Measurements from ENCODE around the gene MIPOL1.

Gene MIPOL1

DNA sequence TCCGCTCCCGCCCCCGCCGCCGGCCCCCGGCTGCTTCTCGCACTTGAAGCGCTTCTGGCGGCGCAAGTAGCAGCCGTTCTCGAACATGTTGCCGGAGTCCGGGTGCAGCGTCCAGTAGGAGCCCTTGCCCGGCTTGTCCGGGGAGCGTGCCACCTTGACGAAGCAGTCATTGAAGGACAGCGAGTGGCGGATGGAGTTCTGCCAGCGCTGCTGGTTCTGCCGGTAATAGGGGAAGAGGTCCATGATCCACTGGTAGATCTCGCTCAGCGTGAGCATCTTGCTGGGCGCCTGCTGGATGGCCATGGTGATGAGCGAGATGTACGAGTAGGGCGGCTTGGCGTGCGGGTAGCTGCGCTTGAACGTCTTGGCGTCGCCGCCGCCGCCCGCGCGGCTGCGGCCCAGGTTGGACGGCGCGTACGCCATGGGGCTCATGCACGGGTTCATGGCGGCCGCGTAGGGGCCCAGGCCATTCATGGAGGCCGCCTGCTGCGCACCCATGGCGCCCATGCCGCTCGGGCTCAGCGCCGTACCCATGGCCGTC, 394.3 kb downstream of the MIPOL1 start:
- H3K27ac Mint-ChIP-seq, result no peak overlapping the region
- ATAC-seq (replicated peaks) (no peak), DNase-seq (no peak)
- H3K36me3 Mint-ChIP-seq (ENCODE audit: insufficient read depth), result no peaks in the 10 kb centered on the region
- H3K4me1 Mint-ChIP-seq (ENCODE audit: low read depth in 2 of 2), result peaks cover 0 to 6% of the 10 kb centered on the region in 2 donors
- H3K9me3 Mint-ChIP-seq, result peaks cover 4 to 10% of the 10 kb centered on the region in 2 donors
- no peak overlapping the region for H3K4me3 Mint-ChIP-seq
- H3K27me3 Mint-ChIP-seq, result peaks cover 68 to 83% of the 10 kb centered on the region in 2 donors

DNA sequence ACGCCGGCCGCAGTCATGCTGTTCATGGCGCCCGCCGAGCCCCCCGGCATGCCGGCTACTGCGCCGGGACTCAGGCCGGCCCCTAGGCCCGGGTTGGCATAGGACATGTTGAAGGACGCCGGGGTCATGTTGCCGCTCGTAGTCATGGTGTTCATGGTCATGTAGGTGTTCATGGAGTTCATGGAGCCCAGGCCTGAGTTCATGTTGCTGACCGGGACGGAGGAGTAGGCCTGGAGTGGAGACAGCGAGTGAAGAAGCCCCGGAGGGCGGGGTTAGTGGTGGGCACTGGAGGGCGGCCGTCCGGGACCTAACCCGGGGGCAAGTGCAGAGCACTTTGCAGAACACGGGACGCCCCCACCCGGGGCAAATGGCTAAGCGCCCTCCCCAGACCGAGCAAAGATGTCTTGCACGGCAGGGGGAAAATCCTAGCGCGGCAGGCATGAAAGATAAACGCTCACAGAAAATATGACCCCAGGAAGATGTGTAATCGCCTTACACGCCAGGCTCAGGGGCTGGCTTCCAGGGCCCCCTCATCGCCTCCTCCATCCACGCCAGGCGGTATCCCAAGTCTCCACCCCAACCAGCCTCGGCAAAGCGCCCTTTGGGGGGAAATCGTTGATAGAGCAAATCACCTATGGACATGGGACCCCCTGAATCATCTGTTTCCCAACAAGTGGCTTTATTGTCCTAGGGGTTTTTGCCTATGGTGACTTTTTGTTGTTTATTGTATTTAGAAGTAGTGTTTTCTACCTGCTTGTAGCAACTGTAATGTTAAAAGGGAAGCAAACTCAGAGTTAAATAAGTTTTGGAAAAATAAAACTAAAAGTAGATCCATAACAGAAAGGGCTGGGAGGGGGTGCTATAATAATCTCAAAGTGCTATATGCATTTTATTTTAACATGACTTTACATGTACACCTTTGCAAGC, 395.0 kb downstream of the MIPOL1 start:
- ATAC-seq (replicated peaks), result no peak
- Mint-ChIP-seq H3K27me3 (peaks cover 68 to 85% of the 10 kb centered on the region in 2 donors), H3K4me1 (ENCODE audit: low read depth in 2 of 2) (peaks cover 0 to 6% of the 10 kb centered on the region in 2 donors), H3K9me3 (peaks cover 4 to 10% of the 10 kb centered on the region in 2 donors), H3K4me3 (no peak overlapping the region), H3K36me3 (ENCODE audit: insufficient read depth) (no peaks in the 10 kb centered on the region), H3K27ac (no peak overlapping the region)
- DNase-seq, result no peak

DNA sequence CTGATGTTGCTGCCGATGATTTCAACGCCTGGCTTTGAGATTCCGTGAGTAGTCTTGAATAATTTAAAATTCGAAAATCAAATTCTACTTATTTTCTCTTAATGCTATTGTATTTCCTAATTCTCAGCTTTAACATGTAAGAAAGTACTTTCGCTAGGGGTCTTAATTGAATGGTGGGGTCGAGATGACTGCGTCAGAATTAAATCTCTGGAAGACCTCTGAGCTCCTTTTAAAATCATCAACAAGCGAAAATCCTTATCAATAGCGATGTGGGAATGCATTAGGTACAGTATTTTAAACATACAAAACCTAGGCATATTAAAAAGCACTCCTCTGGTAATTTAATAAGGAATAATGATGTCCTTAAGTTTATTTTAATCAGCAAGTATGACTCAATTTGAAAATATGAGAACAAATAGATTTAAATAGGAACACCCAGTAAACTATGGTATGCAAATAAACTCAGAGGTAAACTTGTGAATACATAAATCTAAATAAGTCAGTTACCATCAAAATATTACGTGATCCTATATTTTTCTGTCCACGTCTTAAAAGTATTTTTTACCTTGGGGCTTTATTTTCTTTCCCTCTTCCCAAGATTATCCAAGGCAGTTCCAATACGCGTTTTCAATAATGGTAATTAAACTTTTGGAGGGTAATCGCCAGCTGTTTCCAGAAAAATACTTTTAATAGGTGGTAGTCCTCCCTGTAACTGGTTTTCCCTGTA, 395.9 kb downstream of the MIPOL1 start:
- Mint-ChIP-seq H3K27me3 (peaks cover 64 to 85% of the 10 kb centered on the region in 2 donors), H3K27ac (no peak overlapping the region), H3K4me1 (ENCODE audit: low read depth in 2 of 2) (peaks cover 0 to 6% of the 10 kb centered on the region in 2 donors), H3K9me3 (peaks cover 4 to 10% of the 10 kb centered on the region in 2 donors), H3K36me3 (ENCODE audit: insufficient read depth) (no peaks in the 10 kb centered on the region), H3K4me3 (peak overlapping the region; percentile 21 to 55)
- DNase-seq, result no peak
- ATAC-seq (replicated peaks), result no peak

DNA sequence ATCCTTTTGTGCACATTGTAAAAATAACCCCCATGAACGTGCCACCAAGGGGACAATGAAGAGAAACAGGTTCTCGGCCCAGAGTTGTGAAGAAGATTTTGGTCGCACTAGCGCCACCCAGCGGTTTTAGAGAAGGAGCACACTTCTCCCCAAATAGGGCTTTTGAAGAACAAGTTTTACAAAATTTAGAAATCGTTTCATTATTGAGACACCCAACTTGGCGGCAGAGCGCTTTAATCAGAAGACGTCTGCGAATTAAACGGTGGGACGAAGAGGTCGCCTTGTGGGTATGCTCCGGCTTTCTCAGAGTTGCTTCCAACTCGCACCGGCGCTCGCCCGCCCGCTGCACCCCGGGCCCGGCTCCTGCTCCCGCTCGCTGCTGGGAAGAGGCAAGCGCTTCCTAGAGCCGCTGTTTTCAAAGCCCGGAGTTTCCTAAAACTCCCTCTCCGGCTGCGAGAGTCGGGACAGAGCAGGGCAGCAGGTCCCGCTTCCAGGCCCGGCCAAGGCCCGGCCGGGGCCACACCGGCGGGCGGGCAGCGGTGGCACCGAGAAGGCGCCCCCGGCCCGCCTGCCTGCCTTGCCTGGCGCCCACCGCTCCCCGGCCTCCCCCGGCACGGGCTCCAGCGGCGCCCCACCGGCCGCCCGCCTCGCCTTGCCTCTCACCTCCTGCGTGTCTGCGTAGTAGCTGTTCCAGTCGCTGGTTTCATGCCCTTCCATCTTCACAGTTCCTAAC, 396.7 kb downstream of the MIPOL1 start:
- peaks cover 64 to 85% of the 10 kb centered on the region in 2 donors for H3K27me3 Mint-ChIP-seq
- H3K4me3 Mint-ChIP-seq, result peak overlapping the region; percentile 23 to 55
- no peak overlapping the region for H3K27ac Mint-ChIP-seq
- ATAC-seq (replicated peaks) (no peak), DNase-seq (no peak)
- H3K4me1 Mint-ChIP-seq (ENCODE audit: low read depth in 2 of 2), result peaks cover 0 to 8% of the 10 kb centered on the region in 2 donors
- peaks cover 4 to 10% of the 10 kb centered on the region in 2 donors for H3K9me3 Mint-ChIP-seq
- H3K36me3 Mint-ChIP-seq (ENCODE audit: insufficient read depth), result no peaks in the 10 kb centered on the region

DNA sequence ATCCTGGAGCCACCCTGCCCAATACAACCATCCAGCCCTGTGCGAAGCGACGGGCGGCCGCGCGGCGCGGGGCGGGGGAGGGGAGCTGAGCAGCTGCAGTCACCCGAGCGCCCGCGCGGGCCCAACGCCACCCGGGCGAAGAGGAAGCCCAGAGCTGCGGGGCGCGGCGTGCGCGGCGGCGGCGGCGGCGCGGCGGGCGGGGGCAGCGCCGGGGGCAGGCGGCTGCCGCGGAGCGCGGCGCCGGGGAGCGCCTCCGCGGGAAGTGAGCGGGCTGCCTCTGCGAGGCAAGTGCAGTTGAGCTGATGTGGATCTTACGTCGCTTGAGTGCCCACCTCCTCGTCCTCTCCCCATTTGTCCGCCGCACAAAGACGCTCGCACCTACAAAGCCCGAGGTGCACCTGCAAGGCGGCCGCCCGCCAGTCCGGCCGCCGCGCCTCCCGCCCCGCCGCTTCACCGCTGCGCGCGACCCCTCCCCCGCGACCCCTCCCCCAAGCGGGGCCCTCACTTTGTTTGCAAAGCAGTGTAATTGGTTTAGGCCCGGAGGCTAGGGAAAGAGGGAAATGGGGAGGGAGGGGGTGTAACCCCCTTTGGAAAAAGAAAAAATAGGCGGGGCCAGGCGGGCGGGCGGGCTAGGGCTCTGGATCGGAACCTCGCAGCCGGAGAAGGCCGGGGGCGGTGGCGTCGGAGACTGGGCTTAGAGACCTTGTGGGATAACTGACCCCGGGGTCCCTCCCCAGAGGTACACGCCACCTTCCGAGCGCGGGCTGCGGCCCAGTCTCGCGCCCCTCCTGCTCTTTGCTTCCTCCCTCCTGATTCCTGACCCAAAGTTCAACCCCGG, 397.5 kb downstream of the MIPOL1 start, which contains the start of the genes FOXA1 and TTC6:
TSS of gene FOXA1 (minus strand) at position 279 of the 838 bp plus-strand sequence. CDS start at position 2, 277 bp downstream.
TSS of gene TTC6 (plus strand) at position 659 of the 838 bp plus-strand sequence. CDS start 26,436 bp downstream, outside the sequence.
- H3K4me3 Mint-ChIP-seq, result peak within 1 kb of the TSS; percentile 55 to 69
- H3K9me3 Mint-ChIP-seq, result peaks cover 4 to 10% of the 10 kb centered on the region in 2 donors
- H3K36me3 Mint-ChIP-seq (ENCODE audit: insufficient read depth), result no peaks in the 10 kb centered on the region
- DNase-seq (no peak), ATAC-seq (replicated peaks) (peak; percentile 10)
- peaks cover 0 to 8% of the 10 kb centered on the region in 2 donors for H3K4me1 Mint-ChIP-seq (ENCODE audit: low read depth in 2 of 2)
- peaks cover 63 to 92% of the 10 kb centered on the region in 2 donors for H3K27me3 Mint-ChIP-seq
- no peak within 1 kb of the TSS for H3K27ac Mint-ChIP-seq

DNA sequence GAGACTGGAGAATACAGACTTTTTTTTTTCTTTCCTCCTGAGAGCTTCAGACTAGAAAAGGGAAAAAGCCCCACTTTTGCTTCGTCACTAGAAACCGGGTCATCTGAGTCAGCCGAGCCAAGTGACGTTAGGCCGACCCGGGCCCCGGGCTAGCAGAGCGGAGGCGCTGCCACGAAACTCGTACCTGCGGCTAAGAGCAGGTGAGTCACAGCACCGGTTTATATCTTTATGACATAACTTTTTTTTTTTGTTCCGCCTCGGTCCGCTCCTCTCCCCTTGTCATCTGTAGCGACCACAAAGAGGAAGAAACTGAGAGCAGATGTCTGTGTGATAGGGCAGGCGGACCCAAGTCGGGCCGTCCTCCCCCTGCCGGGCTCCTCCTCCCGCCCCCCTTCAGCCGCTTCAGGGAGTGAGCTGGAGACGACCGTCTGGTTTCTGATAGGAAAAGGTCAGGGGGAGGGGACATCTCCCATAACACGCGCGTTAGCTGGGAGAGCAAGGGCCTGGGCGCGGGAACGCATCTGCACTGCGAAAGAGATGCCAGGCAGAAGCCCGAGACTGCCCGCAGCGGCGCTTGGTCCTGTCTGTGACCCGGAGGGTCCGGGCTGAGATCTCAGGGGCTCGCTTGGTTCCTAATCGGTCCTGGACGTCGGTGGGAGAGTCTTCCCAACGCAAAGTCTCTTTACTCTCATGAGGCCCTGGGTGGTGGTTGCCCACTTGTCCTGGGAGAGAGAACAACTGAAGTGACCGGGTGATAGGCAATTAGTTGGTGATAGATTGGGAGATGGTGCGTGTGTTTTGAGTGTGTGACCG, 398.3 kb downstream of the MIPOL1 start:
- Mint-ChIP-seq H3K9me3 (peaks cover 4 to 5% of the 10 kb centered on the region in 2 donors), H3K4me3 (peak overlapping the region; percentile 54 to 69), H3K36me3 (ENCODE audit: insufficient read depth) (no peaks in the 10 kb centered on the region), H3K4me1 (ENCODE audit: low read depth in 2 of 2) (peaks cover 0 to 8% of the 10 kb centered on the region in 2 donors), H3K27me3 (peaks cover 62 to 92% of the 10 kb centered on the region in 2 donors), H3K27ac (no peak overlapping the region)
- DNase-seq (no peak), ATAC-seq (replicated peaks) (peak; percentile 53)

GRCh38 chr14:37596790-37597472, 399.2 kb downstream of the MIPOL1 start:
- Mint-ChIP-seq H3K36me3 (ENCODE audit: insufficient read depth) (no peaks in the 10 kb centered on the region), H3K4me1 (ENCODE audit: low read depth in 2 of 2) (peaks cover 0 to 8% of the 10 kb centered on the region in 2 donors), H3K4me3 (peak overlapping the region in 1 of 2 donors; percentile 54), H3K27ac (no peak overlapping the region), H3K27me3 (peaks cover 61 to 89% of the 10 kb centered on the region in 2 donors), H3K9me3 (peaks cover 0 to 4% of the 10 kb centered on the region in 2 donors)
- ATAC-seq (replicated peaks) (no peak), DNase-seq (no peak)

DNA sequence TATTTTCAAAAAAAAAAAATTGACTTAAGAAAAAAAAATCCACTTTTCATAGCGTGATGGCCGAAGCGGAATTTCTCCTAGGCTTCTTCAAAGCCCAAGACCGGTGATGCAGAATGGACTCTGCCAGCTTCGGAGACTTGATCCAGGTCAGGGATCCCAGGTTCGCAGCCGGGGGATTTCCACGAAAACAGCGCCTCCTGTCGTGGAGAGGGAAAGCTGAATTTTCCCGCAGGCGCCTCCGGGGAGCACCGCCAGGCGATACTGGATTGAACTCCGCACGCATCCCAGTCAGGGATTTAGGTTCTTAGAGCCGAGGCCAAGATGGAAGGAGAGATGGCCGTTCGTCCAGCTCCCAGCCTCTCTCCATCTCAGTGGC, 399.8 kb downstream of the MIPOL1 start:
- no peak for DNase-seq
- Mint-ChIP-seq H3K27me3 (peaks cover 57 to 86% of the 10 kb centered on the region in 2 donors), H3K4me1 (ENCODE audit: low read depth in 2 of 2) (peaks cover 0 to 8% of the 10 kb centered on the region in 2 donors), H3K9me3 (peaks cover 0 to 2% of the 10 kb centered on the region in 2 donors), H3K36me3 (ENCODE audit: insufficient read depth) (no peaks in the 10 kb centered on the region), H3K27ac (no peak overlapping the region), H3K4me3 (no peak overlapping the region)
- ATAC-seq (replicated peaks), result no peak

DNA sequence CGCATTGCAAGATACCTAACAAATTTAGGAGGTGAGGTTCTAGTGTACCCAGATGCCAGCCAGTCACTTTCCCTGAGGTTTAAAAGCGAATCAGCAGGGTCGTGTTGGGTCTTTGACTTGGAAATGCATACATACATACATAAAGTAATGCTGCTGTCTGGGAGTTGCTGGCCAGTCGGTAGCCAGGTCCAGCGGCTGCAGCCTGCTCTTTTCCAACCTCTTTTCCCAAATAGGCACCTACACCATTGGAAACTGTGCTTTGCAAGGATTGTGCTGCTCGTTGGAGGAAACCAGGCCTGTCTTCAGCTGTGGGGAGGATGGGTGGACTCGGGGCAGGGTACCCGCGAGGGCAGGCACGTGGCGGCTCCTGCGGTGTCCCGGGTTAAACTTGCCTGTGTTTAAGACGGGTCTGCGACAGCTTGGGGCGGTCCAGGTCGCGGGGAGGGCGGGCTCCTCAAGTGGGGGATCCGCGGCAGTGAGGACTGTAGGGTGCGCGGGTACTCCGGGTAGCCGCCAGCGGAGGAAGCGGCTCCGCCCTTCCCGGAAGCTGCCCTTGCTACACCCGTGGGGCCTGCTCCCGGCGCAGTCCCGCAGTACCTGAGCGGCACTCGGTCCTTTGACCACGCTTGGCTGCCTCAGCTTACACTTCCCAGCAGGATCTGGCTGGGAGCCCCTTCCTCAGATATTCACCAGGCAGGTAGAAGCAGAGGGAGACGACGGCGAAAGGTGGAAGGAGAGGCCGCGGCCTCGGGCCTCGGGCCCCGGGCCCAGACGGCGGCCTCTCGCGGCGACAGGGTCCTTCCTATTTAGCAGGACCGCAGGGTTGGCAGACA, 400.4 kb downstream of the MIPOL1 start:
- H3K36me3 Mint-ChIP-seq (ENCODE audit: insufficient read depth), result no peaks in the 10 kb centered on the region
- H3K27me3 Mint-ChIP-seq, result peaks cover 57 to 86% of the 10 kb centered on the region in 2 donors
- ATAC-seq (replicated peaks) (no peak), DNase-seq (no peak)
- H3K27ac Mint-ChIP-seq, result no peak overlapping the region
- H3K4me1 Mint-ChIP-seq (ENCODE audit: low read depth in 2 of 2), result peaks cover 0 to 8% of the 10 kb centered on the region in 2 donors
- H3K9me3 Mint-ChIP-seq, result peaks cover 0 to 4% of the 10 kb centered on the region in 2 donors
- H3K4me3 Mint-ChIP-seq, result peak overlapping the region in 1 of 2 donors; percentile 25

DNA sequence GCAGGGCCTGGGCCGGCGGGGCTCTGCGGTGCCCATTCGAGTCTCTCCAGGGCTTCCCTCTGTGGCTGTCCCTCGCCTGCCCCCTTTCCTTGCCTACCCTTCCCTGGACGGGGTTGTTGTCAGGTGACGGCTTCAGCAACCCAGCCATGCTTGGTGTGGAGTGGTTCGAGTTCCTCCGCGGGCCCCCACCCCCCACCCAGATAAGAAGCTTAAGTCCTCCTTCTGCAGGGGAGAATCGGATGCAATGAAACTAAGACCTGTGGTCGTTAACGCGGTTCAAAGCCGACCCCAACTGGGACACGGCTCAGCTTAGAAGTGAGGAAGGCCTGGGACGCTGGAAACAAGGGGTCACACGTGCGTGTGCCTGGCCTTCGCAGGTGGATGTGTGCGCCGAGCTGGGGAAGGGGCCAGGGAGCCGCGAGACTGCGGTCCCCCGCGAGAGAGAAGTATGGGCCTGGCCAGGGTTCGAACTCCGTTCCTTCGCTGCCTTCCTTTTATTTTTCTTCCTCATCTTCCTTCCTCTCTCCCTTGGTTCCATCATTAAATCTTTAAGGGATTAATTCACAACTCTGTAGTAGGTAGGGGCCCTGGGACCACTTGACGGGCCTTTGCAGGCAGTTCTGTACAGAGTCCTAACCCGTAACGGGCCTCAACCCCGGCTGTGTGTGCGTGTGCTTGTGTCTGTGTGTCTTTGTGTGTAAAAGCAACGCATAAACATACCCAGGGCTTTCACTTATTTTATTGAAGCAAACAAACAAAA, 401.2 kb downstream of the MIPOL1 start:
- peak overlapping the region; percentile 25 to 42 for H3K4me3 Mint-ChIP-seq
- H3K36me3 Mint-ChIP-seq (ENCODE audit: insufficient read depth), result no peaks in the 10 kb centered on the region
- DNase-seq (no peak), ATAC-seq (replicated peaks) (no peak)
- H3K27ac Mint-ChIP-seq, result no peak overlapping the region
- H3K27me3 Mint-ChIP-seq, result peaks cover 50 to 86% of the 10 kb centered on the region in 2 donors
- H3K9me3 Mint-ChIP-seq, result peaks cover 4 to 5% of the 10 kb centered on the region in 2 donors
- peaks cover 0 to 8% of the 10 kb centered on the region in 2 donors for H3K4me1 Mint-ChIP-seq (ENCODE audit: low read depth in 2 of 2)
